Measurements from ENCODE around the gene ORC3.
"Not testable (repeated sequence)": the region's sequence is repeated elsewhere in the genome, so short reads cannot be mapped to it uniquely, and the experiment has no call there.

ORC3 gene

DNA sequence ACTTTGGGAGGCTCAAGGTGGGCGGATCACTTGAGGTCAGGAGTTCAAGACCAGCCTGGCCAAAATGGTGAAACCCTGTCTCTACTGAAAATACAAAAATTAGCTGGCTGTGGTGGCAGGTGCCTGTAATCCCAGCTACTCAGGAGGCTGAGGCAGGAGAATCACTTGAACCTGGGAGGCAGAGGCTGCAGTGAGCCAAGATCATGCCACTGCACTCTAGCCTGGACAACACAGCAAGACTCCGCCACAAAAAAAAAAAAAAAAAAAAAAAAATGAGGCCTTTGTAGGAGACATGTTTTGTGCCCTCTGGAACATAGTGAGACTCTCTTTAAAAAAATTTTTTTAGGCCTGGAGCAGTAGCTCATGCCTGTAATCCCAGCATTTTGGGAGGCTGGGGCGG lies 122.8 kb downstream of the ORC3 start:
- ChIA-PET CTCF (interaction anchor here (0.6 kb wide), 1 partner anchor 414 kb away, joined by 3 read pairs; no protein-coding TSS in a partner anchor), POLR2A (interaction anchor here (0.6 kb wide), 1 partner anchor 21 kb away, joined by 6 read pairs; no protein-coding TSS in a partner anchor)
- not testable (repeated sequence) for H3K4me3 ChIP-seq (ENCODE audit: low read depth, low read length); H3K4me1 ChIP-seq (ENCODE audit: control insufficient read depth, insufficient read depth, low read length); H3K36me3 ChIP-seq (ENCODE audit: control insufficient read depth in 2 of 2, insufficient read depth in 1 of 2, low read length in 2 of 2); H3K27ac ChIP-seq (ENCODE audit: extremely low read depth, low read depth, low read length); H3K9me3 ChIP-seq (ENCODE audit: control insufficient read depth, insufficient read depth, low read depth, low read length)
- TF ChIP-seq ZNF121 (tag by site-specific recombination; IDR thresholded peaks at IDR 0.05) = peak; percentile 59; the same call in 1 of the 2 replicates

DNA sequence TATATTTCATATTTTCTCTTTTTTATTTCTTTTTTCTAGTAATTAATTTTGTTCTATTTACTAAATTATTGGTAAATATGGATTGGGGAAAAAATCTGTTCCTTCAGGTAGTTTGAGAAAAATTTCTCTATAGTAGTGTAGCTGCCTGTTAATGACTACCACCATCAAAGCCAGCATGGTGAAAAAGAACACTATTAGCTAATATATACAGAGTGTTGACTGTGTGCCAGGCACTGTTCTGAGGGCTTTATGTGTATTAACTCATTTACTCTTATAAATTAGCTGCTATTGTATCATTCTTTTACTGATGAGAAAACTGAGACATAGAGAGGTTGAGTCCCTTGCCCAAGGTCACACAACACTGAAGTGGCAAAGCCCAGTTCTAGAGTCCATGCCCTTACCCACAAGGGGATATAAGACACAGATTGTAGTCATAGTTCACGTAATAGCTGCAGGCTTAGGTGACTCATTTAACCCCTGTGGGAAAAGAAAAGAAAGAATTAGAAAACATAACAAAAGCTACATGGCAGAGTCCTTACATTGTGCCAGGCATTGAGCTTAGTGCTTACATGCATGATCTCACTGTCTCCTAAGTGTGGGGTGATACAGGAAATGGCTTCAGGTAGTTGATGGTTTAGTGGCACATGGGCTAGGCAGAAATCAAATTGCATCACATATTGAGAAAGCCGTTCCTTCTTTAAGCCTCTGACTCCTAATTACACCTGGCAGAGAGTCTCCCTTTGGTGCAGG lies 124.3 kb downstream of the ORC3 start:
- CTCF ChIA-PET = interaction anchor here (1.0 to 1.1 kb wide), 2 partner anchors 12 to 93 kb away, joined by 3 to 4 read pairs; no protein-coding TSS in a partner anchor
- Histone ChIP-seq H3K36me3 (ENCODE audit: control insufficient read depth in 2 of 2, insufficient read depth in 1 of 2, low read length in 2 of 2) (no peaks in the 10 kb centered on the region), H3K4me1 (ENCODE audit: control insufficient read depth, insufficient read depth, low read length) (no peaks in the 10 kb centered on the region), H3K27ac (ENCODE audit: extremely low read depth, low read depth, low read length) (no peak overlapping the region), H3K4me3 (ENCODE audit: low read depth, low read length) (no peak overlapping the region), H3K9me3 (ENCODE audit: control insufficient read depth, insufficient read depth, low read depth, low read length) (no peaks in the 10 kb centered on the region)
- POLR2A ChIA-PET = interaction anchor here (1.0 to 1.5 kb wide), 3 partner anchors 12 to 14 kb away, joined by 3 to 6 read pairs (median 5); partner anchors contain the start of gene AKIRIN2
- no peak for TF ChIP-seq KLF1 (tag by site-specific recombination; IDR thresholded peaks at IDR 0.05)
- peak; percentile 69 for TF ChIP-seq SCRT2 (tag by site-specific recombination; IDR thresholded peaks at IDR 0.05)
- no peak for TF ChIP-seq ZNF785 (tag by site-specific recombination; IDR thresholded peaks at IDR 0.05)
- no peak for TF ChIP-seq ZNF140 (tag by site-specific recombination; IDR thresholded peaks at IDR 0.05)
- 0 out of 2 replicates have a peak, but pooled peaks have one; percentile 19 for TF ChIP-seq ZNF24 (tag by site-specific recombination; IDR thresholded peaks at IDR 0.05)
- TF ChIP-seq PRDM1 (tag by site-specific recombination; IDR thresholded peaks at IDR 0.05) = 0 out of 2 replicates have a peak, but pooled peaks have one; percentile 13
- no peak for TF ChIP-seq REPIN1 (tag by site-specific recombination; IDR thresholded peaks at IDR 0.05; ENCODE audit: low read depth)
- TF ChIP-seq ZNF391 (tag by site-specific recombination; IDR thresholded peaks at IDR 0.05; ENCODE audit: borderline replicate concordance, low read depth) = no peak
- no peak for TF ChIP-seq ZNF701 (tag by site-specific recombination; IDR thresholded peaks at IDR 0.05)
- TF ChIP-seq ZNF169 (tag by site-specific recombination; IDR thresholded peaks at IDR 0.05) = no peak
- TF ChIP-seq ZFP3 (tag by site-specific recombination; IDR thresholded peaks at IDR 0.05; ENCODE audit: low read depth) = no peak
- peak; percentile 84 for TF ChIP-seq ZNF629 (tag by site-specific recombination; IDR thresholded peaks at IDR 0.05)
- TF ChIP-seq ZNF174 (tag by site-specific recombination; IDR thresholded peaks at IDR 0.05) = no peak
- TF ChIP-seq ZNF664 (tag by site-specific recombination; IDR thresholded peaks at IDR 0.05) = peak; percentile 75
- no peak for TF ChIP-seq ZNF626 (tag by site-specific recombination; IDR thresholded peaks at IDR 0.05)
- TF ChIP-seq ZNF621 (tag by site-specific recombination; IDR thresholded peaks at IDR 0.05) = no peak
- TF ChIP-seq ZFP69B (tag by site-specific recombination; IDR thresholded peaks at IDR 0.05) = no peak; the same call in 1 of the 2 replicates
- TF ChIP-seq ZNF623 (tag by site-specific recombination; IDR thresholded peaks at IDR 0.05) = no peak
- TF ChIP-seq KLF10 (tag by site-specific recombination; IDR thresholded peaks at IDR 0.05) = no peak
- TF ChIP-seq, protein P1, sequence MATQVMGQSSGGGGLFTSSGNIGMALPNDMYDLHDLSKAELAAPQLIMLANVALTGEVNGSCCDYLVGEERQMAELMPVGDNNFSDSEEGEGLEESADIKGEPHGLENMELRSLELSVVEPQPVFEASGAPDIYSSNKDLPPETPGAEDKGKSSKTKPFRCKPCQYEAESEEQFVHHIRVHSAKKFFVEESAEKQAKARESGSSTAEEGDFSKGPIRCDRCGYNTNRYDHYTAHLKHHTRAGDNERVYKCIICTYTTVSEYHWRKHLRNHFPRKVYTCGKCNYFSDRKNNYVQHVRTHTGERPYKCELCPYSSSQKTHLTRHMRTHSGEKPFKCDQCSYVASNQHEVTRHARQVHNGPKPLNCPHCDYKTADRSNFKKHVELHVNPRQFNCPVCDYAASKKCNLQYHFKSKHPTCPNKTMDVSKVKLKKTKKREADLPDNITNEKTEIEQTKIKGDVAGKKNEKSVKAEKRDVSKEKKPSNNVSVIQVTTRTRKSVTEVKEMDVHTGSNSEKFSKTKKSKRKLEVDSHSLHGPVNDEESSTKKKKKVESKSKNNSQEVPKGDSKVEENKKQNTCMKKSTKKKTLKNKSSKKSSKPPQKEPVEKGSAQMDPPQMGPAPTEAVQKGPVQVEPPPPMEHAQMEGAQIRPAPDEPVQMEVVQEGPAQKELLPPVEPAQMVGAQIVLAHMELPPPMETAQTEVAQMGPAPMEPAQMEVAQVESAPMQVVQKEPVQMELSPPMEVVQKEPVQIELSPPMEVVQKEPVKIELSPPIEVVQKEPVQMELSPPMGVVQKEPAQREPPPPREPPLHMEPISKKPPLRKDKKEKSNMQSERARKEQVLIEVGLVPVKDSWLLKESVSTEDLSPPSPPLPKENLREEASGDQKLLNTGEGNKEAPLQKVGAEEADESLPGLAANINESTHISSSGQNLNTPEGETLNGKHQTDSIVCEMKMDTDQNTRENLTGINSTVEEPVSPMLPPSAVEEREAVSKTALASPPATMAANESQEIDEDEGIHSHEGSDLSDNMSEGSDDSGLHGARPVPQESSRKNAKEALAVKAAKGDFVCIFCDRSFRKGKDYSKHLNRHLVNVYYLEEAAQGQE (tag by site-specific recombination; IDR thresholded peaks at IDR 0.05) = no peak
- peak; percentile 76 for TF ChIP-seq ZNF335 (tag by site-specific recombination; conservative IDR thresholded peaks at IDR 0.05)
- no peak for TF ChIP-seq RBAK (tag by site-specific recombination; IDR thresholded peaks at IDR 0.05)
- no peak for TF ChIP-seq ZNF558 (tag by site-specific recombination; IDR thresholded peaks at IDR 0.05)
- TF ChIP-seq KLF16 (tag by site-specific recombination; IDR thresholded peaks at IDR 0.05) = no peak
- no peak for TF ChIP-seq ZNF223 (tag by site-specific recombination; IDR thresholded peaks at IDR 0.05)
- TF ChIP-seq ZBTB48 (tag by site-specific recombination; IDR thresholded peaks at IDR 0.05) = peak; percentile 33; the same call in 1 of the 2 replicates
- TF ChIP-seq ZNF654 (tag by site-specific recombination; IDR thresholded peaks at IDR 0.05; ENCODE audit: low read depth) = no peak
- TF ChIP-seq, protein P2, sequence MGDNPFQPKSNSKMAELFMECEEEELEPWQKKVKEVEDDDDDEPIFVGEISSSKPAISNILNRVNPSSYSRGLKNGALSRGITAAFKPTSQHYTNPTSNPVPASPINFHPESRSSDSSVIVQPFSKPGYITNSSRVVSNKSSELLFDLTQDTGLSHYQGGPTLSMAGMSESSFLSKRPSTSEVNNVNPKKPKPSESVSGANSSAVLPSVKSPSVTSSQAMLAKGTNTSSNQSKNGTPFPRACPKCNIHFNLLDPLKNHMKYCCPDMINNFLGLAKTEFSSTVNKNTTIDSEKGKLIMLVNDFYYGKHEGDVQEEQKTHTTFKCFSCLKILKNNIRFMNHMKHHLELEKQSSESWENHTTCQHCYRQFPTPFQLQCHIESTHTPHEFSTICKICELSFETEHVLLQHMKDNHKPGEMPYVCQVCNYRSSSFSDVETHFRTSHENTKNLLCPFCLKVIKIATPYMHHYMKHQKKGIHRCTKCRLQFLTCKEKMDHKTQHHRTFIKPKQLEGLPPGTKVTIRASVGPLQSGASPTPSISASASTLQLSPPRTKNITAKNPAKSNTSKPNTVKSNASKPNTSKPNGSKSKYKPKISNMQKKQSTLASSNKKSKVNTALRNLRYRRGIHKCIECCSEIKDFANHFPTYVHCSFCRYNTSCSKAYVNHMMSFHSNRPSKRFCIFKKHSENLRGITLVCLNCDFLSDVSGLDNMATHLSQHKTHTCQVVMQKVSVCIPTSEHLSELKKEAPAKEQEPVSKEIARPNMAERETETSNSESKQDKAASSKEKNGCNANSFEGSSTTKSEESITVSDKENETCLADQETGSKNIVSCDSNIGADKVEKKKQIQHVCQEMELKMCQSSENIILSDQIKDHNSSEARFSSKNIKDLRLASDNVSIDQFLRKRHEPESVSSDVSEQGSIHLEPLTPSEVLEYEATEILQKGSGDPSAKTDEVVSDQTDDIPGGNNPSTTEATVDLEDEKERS (tag by site-specific recombination; IDR thresholded peaks at IDR 0.05) = no peak
- no peak for TF ChIP-seq ZNF138 (tag by site-specific recombination; IDR thresholded peaks at IDR 0.05; ENCODE audit: borderline replicate concordance)
- no peak for TF ChIP-seq BCL11B (tag by site-specific recombination; IDR thresholded peaks at IDR 0.05; ENCODE audit: low read depth)
